LNCAP (cell line): Measurements from ENCODE around the gene MED26.

Source experiments
- TF ChIP-seq, protein P1 (sequence below): fragments of 450-650 bp; IDR thresholded peaks from 2 replicates; pipeline ENCODE4 v1.5.1; 2017; ENCODE audit warnings: mild to moderate bottlenecking

MED26 gene

DNA sequence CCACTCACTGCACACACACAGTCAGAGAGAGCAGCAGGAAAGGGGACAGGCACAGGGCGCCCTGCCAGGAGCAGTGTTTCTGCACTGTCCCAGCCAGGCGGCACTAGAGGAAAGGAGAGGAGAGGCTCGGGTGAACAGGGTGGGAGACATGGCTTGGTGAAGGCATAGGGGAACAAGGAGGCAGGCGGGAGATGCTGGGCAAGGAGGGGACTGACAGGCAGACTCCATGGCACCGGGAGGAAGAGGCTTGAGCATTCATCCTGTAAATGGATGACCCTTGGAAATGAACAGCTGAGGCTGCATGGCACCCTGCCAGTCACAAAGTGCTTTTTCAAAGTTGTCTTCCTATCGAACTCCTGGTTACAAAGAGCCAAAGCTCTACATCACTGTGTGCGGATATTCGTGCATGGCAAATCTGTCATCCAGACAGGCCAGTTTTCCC is 22.4 kb downstream of the MED26 start:
- TF ChIP-seq, protein P1, sequence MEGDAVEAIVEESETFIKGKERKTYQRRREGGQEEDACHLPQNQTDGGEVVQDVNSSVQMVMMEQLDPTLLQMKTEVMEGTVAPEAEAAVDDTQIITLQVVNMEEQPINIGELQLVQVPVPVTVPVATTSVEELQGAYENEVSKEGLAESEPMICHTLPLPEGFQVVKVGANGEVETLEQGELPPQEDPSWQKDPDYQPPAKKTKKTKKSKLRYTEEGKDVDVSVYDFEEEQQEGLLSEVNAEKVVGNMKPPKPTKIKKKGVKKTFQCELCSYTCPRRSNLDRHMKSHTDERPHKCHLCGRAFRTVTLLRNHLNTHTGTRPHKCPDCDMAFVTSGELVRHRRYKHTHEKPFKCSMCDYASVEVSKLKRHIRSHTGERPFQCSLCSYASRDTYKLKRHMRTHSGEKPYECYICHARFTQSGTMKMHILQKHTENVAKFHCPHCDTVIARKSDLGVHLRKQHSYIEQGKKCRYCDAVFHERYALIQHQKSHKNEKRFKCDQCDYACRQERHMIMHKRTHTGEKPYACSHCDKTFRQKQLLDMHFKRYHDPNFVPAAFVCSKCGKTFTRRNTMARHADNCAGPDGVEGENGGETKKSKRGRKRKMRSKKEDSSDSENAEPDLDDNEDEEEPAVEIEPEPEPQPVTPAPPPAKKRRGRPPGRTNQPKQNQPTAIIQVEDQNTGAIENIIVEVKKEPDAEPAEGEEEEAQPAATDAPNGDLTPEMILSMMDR: no peak; the same call in 1 of the 2 replicates

DNA sequence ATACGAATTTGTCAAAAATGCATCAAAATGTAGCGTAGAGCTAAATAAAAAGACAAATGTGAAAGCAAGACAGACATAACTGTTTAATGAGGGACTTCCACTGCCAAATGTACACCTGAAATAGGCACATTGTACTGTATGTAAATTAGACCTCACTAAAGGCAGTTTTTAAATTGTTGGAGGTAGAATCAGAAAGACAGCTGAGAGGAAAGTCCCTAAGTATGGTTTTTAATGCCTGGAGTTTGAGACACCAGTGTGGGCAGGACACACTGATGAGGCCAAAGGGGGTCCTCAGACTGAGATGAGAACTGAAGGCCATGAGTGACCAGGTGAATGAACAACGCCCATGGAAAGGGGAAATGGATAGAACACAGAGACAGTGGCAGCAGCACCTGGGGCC is 22.9 kb downstream of the MED26 start:
- TF ChIP-seq, protein P1: no peak

DNA sequence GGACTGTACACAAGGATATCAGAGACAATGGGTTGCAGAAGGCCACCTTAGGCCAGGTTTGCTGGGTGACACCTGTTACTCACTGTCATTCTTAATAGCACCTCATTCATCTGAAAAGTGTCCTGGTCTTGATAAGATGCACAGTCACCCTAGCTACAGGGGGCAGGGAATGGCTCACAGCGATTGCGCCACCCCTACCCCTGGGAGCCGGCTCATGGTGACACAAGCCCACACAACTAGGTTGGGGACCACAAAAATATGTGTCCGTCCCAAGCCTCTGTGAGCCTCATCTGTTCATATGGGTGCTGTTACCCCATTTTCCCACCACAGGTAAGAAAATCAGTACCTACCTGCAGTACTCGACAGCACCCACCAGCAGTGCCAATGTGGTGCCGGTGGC is 23.4 kb downstream of the MED26 start:
- TF ChIP-seq, protein P1: no peak

DNA sequence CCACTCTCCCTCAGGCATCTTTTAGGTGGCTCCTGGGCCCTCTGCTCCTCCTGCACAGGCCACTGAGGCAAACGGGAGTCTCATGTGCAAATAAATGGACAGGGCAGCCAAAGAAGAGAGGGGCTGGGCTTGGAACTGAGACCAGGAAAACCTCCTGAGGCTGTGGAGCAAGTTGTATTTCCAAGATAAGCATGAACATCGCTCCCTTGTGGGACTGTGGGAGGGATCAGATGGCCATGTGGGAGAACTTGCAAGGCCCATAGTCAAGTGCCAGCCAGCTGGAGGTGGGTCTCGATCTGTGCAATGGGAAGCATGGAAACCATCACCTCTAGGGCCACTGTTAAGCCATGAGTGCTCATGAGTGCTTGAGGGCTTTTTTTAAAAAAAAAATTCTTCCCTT is 24.9 kb downstream of the MED26 start:
- TF ChIP-seq, protein P1: no peak

DNA sequence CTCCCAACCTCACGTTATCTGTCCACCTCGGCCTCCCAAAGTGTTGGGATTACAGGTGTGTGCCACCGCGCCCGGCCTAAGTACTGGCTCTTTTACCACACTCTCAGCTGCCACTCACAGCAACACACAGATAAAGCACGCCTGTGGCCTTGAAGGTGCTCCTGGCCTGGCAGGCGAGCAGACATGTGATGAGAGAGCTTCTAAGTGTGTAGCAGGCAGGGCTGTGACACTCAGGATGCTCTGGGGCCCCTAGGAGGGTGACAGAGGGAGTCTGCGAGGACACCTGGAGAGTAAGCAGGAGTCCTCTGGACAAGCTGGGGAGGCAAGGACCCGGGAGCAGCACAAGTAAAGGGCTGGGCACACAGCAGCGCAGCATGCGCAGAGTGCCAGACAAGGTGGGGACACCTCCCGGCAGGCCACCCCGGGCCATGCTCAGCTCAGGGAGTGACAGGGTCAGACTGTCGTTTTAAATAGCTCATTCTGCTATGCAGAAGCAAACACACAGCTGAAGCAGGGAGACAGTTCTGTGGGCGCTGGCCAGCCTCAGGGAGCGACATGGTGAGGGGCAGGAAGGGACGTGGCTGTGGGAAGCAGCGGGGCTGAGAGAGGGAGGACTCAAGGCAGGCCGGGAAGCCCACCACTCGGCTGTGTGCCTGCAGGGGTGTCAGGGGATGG is 26.5 kb downstream of the MED26 start:
- TF ChIP-seq, protein P1: no peak

DNA sequence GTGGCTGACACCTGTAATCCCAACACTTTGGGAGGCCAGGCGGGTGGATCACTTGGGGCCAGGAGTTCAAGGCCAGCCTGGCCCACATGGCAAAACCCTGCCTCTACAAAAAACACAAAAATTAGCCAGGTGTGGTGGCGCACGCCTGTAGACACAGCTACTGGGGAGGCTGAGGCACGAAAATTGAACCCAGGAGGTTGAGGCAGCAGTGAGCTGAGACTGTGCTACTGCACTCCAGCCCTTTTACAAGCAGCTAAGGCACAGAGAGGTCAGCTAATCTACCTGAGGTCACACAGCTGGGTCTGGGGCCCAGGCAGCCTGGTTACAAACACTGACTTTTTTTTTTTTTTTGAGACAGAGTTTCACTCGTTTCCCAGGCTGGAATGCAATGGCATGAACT is 27.2 kb downstream of the MED26 start:
- TF ChIP-seq, protein P1: no peak

DNA sequence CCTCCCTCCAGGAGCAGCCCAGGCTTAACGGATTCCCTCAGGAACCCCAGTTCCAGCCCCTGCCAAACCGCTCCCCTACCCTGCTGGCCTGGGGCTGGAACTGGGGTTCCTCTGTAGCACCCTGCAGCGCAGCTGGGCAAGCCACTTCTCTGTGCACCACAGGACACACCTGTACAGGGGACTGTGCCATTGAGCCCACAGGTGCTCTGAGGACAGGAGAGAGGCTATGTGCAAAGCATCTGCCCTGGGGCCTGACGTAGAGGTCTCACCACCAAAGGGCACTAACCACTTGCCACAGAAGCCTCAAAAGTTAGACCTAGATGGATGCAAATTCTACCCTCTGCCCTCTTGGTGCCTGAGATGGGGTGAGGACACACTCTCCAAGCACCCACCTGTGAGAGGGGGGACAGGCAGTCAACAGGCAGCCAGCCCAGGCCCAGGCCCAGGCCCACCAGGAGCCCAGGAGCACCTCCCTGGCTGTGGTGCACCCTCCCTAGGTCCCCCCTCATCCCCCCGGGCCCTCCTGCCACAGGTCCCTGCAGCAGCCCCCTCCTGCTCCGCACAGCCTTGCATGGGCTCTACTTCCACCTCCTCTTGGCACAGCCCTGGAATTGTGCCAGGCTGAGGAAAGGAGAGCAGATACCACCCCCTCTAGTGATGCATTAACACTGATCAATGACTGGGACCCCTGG is 28.2 kb downstream of the MED26 start:
- TF ChIP-seq, protein P1: no peak
